GM19463 (cell line): ENCODE data around the gene ADARB1.

Experiments used
- ATAC-seq: cut with Tn5 transposase; IDR thresholded peaks from one replicate; pipeline ENCODE4 v1.9.1; 2021; ENCODE audit warnings: mild to moderate bottlenecking, moderate library complexity; ENCODE audit not compliant: unreplicated experiment

ADARB1 gene

GRCh38 chr21:45091550-45092322 is 17.4 kb downstream of the ADARB1 start:
- no peak for ATAC-seq

GRCh38 chr21:45093035-45093532 is 18.7 kb downstream of the ADARB1 start:
- no peak for ATAC-seq

DNA sequence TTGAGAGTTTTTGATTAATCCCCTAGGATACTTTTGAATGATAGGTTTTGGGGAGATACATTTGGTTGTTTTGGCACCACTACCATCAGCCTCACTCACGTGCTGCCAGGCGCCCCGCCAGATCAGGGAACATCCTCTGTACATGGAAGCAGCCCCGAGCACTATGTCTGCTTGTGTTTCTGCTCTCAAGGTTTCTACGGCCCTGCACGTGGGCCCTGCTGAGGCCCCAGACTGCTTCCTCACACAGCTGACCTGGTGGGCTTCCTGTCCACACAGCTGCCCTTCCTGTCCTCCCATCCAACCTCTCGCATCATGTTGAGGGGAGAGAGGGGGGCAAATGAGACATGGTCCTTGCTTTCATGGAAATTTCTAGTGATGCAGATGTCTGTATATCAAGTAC is 20.0 kb downstream of the ADARB1 start:
- no peak for ATAC-seq

DNA sequence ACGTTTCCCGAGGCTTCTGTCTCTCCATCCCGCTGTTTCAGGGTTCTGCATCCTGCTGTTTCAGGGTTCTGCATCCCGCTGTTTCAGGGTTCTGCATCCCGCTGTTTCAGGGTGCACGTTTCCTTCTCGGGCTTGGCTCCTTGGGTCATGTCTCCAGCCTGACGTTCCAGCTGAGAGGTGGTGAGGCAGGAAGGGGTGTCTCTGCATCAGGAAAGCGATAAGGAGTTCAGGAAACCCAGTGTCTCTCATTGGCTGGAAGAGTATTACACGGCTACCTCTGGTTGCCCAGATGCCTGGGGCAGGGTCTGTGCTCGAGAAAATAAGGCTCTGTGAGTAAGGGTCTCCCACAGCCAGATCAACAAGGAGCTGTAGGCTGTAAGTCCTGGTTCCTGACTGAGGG is 21.1 kb downstream of the ADARB1 start:
- ATAC-seq = no peak

- no peak for ATAC-seq
Observed at GRCh38 chr21:45096217-45096616, 21.8 kb downstream of the ADARB1 start.

GRCh38 chr21:45097827-45098387 is 23.5 kb downstream of the ADARB1 start:
- ATAC-seq = no peak

DNA sequence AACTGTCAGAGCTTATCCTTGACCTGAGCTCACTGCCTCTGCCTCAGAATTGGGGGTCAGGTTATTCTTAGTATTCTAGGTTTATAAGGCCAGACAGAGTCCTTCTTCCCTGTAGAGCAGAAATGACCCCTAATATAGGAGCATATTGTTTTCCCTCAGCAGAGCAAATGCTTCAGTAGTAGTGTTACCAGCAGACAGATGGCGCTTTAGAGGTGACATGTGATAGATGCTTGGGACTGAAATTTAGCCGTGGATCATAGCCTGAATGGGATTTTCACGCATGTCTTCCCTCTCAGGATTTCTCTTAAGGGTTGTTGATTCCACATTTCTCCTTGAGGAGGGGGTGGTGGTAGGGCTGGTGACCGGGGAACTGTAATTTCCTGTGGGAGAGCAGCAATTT is 24.5 kb downstream of the ADARB1 start:
- no peak for ATAC-seq

GRCh38 chr21:45099571-45099970 is 25.2 kb downstream of the ADARB1 start:
- ATAC-seq = no peak

GRCh38 chr21:45100866-45101265 is 26.5 kb downstream of the ADARB1 start:
- no peak for ATAC-seq

DNA sequence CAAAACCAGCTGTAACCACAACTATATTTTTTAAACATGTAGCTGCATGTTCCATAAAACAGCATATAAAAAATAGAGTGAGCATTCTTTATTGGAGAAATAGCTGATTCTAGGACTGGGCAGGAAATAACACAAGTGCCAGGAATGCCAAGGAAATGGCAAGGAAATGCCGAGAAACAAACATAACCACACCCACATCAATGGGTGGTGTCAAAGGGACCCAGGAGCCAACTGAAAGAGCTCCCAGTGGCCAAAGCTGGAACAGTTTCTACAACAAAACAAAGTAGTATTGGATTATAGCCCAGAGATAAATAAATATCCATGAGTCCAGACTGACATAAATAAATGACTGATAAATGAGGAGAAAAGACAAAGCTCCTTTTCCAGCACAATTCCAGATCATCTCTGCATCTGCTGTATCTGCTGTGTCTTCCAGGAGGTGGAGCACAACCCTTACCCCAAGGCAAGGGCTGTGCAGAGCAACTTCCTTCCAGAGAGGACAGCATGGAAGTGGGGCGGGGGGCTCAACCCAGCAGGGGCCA is 28.1 kb downstream of the ADARB1 start:
- ATAC-seq = no peak

DNA sequence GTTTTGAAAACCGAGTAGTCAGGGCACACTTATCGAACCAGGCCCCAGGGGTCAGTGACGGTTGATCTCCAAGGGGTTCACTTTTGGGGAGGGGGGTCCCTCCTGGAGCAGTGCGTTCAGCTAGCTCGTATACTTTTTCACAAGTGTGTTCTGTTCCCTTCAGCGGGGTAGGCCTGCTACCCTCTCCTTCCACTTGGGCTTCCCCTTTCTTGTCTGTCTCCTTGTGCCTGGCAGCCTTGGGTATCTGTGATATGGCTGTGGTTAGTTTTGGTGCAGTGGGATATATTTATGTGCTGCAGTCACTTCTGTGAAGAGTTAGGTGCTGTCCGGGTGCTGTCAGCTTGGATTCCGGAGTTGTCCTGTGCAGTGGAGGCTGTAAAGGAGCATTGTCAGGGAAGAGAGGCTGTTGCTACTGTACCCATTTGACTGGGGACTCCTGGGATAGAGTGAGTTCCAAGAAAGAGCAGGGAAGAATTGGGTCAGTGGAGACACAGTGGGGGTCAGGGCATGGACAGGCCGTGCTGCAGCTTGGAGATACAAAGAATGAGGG is 29.7 kb downstream of the ADARB1 start:
- ATAC-seq = no peak

DNA sequence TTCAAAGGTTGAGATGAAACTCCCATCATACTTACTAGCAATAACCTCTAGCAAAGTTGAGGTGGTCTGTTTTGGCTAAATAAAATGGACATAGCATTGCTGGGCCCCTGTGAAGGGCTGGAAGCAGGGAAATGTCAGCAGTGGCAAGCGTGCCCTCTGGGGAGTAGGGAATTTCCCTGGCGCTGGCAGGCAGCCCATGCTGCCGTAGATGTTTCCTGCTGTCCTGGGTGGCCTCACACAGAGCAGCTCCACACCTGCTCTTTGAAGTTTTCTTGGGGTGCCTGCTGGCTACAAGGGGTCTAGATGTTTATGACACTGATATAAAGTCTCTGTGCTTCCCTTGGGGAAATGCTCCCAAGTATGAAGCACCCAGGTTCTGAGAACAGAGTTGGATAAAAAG is 30.2 kb downstream of the ADARB1 start:
- no peak for ATAC-seq

GRCh38 chr21:45105906-45106485 is 31.6 kb downstream of the ADARB1 start:
- ATAC-seq = no peak

DNA sequence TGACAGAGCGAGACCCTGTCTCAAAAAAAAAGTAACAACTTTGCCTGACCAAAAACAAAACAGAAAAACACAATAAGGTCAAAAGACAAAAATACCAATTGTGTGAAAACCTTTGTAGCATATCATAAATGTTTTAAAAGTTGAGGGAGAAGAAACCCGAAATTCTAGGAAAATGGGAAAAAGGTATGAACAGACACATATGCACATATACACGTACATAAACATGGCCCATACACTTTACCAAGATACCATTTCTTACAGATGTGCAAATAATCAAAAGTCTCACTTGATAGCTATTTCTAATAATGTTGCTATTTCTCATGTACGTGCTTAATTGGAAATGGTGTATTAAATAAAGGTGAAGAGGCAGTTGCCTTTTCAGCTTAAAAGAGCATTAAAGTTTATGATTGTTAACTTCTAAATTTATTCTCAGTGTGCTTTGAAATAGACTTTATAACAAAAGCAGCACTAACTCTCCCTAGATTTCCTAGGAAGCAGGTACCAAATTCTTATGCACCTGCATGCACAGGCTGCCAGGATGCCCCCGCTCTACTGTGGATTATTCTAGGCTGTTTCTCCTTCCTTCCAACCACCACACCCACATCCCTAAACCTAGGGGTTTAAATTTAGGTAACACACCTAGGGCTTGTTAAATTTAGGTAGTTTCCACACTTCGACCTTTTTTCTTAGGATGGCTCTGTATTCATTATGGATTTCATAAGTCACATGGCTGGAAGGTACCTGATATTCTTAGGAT is 33.8 kb downstream of the ADARB1 start:
- no peak for ATAC-seq

DNA sequence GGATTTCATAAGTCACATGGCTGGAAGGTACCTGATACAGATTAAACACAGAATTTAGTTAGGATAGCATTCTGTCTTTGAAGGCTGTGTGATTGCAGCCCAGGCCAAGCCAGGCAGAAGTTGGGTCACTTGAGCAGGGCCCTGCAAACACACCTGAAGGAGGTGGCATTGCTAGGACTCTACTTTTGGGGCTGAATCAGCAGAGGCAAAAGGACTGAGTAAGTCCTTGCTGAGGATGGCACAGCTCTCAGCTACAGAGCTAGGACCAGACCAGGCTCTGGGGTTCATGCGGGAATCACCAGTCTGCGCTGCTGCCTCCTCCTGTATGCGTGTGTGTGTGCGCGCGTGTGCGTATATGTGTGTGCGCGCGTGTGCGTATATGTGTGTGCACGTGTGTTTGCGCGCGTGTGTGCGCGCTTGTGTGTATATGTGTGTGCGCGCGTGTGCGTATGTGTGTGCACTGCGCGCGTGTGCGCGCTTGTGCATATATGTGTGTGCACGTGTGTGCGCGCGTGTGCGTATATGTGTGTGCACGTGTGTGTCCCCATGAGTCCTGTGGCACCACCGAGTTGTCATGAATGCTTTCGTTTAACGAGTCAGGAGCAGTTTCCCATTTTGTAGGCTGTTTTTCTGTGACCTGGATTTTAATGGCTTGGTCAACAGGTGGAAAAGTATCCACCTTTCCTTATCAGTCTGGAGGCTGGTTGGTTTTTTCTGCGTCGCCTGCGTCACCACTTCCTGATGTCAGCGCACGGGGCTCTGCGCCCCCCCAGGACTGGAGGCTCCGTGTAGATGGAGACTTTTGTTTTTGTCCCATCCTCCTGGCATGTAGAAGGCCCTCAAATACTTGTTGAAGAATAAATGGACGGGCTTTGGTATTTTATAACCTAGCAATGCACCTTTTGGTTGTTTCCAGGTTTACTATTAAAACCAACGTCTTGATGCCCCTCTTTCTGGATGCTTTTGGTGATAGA is 34.7 kb downstream of the ADARB1 start:
- ATAC-seq = no peak

DNA sequence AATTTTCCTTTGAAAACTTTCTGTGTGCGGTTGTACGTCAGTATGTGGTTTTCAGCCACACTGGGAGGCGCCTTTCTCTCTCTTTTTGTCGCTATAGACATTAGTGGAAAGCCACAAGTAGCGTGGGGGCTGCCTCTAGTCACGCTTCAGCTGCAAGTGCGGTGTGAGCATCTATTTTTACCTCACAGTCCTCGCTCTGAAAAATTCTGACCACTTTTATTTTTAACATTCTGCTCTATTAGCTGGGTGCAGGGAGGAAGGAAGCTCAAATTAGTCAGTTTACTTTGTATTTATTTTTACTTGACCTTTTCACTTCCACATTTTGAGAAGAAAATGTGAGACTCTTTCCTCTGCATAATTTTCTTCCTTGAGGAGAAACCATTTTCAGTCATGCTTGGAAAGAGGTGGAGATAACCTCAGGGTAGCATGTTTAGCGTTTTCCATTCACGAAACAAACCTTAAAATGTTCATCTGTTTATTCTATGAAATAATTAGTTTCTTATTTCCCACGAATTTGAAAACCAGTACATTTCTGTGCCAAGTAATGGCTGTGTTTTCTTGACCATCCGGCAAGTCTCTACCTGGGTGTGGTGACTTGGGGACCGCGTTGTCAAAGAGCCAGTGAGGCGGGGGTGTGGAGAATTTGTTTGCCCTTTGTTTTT is 35.6 kb downstream of the ADARB1 start:
- peak; percentile 84 for ATAC-seq

DNA sequence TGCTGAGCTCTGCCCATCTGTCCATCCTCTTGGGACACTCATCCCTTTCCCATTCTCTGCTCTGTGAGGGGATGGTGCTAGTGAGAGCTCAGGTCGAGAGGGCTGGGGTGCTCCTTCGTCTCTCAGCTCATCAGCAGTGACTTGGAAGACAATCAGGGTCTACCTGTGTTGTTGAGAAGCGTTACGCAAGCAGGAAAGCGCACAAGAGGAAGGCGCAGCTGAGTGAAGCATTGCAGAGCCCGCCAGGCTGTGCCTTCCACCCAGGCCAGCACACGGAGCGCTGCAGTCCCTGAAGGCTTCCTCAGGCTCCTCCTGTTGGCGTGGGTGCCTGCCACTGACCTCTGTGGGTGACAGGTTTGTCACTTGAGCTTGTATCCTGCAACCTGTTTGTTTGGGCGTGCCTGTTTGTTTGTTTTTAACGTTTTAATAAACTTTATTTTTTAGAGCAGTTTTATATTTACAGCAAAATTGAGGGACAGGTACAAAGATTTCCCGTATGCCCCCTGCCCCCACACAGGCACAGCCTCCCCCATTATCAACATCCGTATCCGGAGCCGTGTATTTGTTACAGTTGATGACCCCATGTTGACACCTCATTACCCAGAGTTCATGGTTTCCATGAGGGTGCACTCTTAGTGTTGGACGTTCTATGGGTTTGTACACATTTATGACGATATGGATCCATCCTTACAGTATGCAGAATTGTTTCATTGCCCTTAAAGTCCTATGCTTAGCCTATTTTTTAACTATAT is 36.7 kb downstream of the ADARB1 start:
- ATAC-seq = no peak

GRCh38 chr21:45111703-45112102 is 37.3 kb downstream of the ADARB1 start:
- ATAC-seq = no peak

- ATAC-seq = no peak
Observed at GRCh38 chr21:45112371-45112770, 38.0 kb downstream of the ADARB1 start.
